ENCODE results near the gene AK3. TPM values are rescaled to one million over a fixed set of nuclear protein-coding genes. Genes with fewer than 3 reads are reported as not detected.

Gene AK3
- total RNA-seq, 1 experiment from 2014 or later = 41.5 TPM

- H3K23ac ChIP-seq (ENCODE audit: insufficient read length, low read depth, low read length) = no peak overlapping the region
- no peak overlapping the region for H2AK5ac ChIP-seq (ENCODE audit: insufficient read length, low read length)
- no peaks in the 10 kb centered on the region for H3K79me2 ChIP-seq (ENCODE audit: insufficient read depth, low read length)
- H3K14ac ChIP-seq (ENCODE audit: insufficient read depth, low read length) = no peak overlapping the region
- H3K23me2 ChIP-seq (ENCODE audit: insufficient read length, low read depth, low read length, poor library complexity, severe bottlenecking) = no peaks in the 10 kb centered on the region
- no peaks in the 10 kb centered on the region for H3K4me1 ChIP-seq (ENCODE audit: insufficient read depth, low read length)
- H2BK15ac ChIP-seq (ENCODE audit: low read depth, low read length) = no peak overlapping the region
- H3K9me3 ChIP-seq (ENCODE audit: control insufficient read depth, low read depth, low read length) = no peaks in the 10 kb centered on the region
- no peaks in the 10 kb centered on the region for H4K20me1 ChIP-seq (ENCODE audit: control insufficient read depth, insufficient read depth, insufficient read length)
- no peak overlapping the region for H3K27ac Mint-ChIP-seq
- H3K27me3 ChIP-seq (ENCODE audit: insufficient read depth, low read length) = no peaks in the 10 kb centered on the region
- H2BK20ac ChIP-seq (ENCODE audit: low read depth, low read length, poor library complexity, severe bottlenecking) = no peak overlapping the region
- WGBS (ENCODE audit: extremely low coverage, insufficient read length, low lambda C conversion rate) = no CpG with 5 or more reads among the region's 4 CpGs
- H3K4me3 Mint-ChIP-seq = no peak overlapping the region
- no peak overlapping the region for H2BK120ac ChIP-seq (ENCODE audit: low read depth, low read length, poor library complexity, severe bottlenecking)
- H3K79me1 ChIP-seq (ENCODE audit: insufficient read depth, low read depth, low read length, poor library complexity, severe bottlenecking) = no peaks in the 10 kb centered on the region
- H2BK5ac ChIP-seq (ENCODE audit: insufficient read length, low read length) = no peak overlapping the region
- no peak overlapping the region for H2BK12ac ChIP-seq (ENCODE audit: insufficient read length, low read depth, low read length)
- no peak overlapping the region for H3K4ac ChIP-seq (ENCODE audit: low read depth, low read length)
- no peaks in the 10 kb centered on the region for H3K4me1 Mint-ChIP-seq
- no peak overlapping the region for H3K56ac ChIP-seq (ENCODE audit: insufficient read length, low read depth, low read length)
- TF ChIP-seq CTCF (conservative IDR thresholded peaks at IDR 0.05) = no peak
- H3K27ac ChIP-seq (ENCODE audit: insufficient read length, low read depth, low read length) = no peak overlapping the region
- H4K91ac ChIP-seq (ENCODE audit: insufficient read length, low read depth, low read length) = no peak overlapping the region
- H4K5ac ChIP-seq (ENCODE audit: insufficient read length, low read depth, low read length) = no peak overlapping the region
- H2AFZ ChIP-seq (ENCODE audit: low read length) = no peak overlapping the region
- no peak overlapping the region for H3K18ac ChIP-seq (ENCODE audit: insufficient read length, low read depth, low read length)
- no peak for DNase-seq
- H3T11ph ChIP-seq (ENCODE audit: low read length) = no peak overlapping the region
- no peak overlapping the region for H3K9ac ChIP-seq (ENCODE audit: extremely low read depth, insufficient read length, low read length)
- no peak overlapping the region for H4K8ac ChIP-seq (replicated peaks; ENCODE audit: insufficient read length, low read depth, low read length)
- H3K9me3 Mint-ChIP-seq = peaks cover 4 to 6% of the 10 kb centered on the region in 2 experiments; a peak in 3 of 5 replicates
- peaks cover 14 to 74% (median 34%) of the 10 kb centered on the region in 3 experiments for H3K36me3 Mint-ChIP-seq (ENCODE audit: insufficient read depth in 1 of 3, low read depth in 3 of 3)
- H3K27me3 Mint-ChIP-seq (ENCODE audit: low read depth) = no peaks in the 10 kb centered on the region
- H3K4me2 ChIP-seq (ENCODE audit: insufficient read depth, insufficient read length, low read length) = no peak overlapping the region
Measured at GRCh38 chr9:4717815-4718214, 23.2 kb downstream of the AK3 start.
